Inferior parietal cortex (tissue), 1 donor: ENCODE results near the gene RARRES2.
"Not testable (repeated sequence)": the region's sequence is repeated elsewhere in the genome, so short reads cannot be mapped to it uniquely, and the experiment has no call there.

Experiments
- DNase-seq: peaks from one replicate; pipeline ENCODE4 v3.0.0-alpha.2; 2016; ENCODE audit errors: extremely low spot score

The RARRES2 gene

GRCh38 chr7:150317748-150318444 lies 23.5 kb downstream of the RARRES2 start:
- DNase-seq, result no peak

DNA sequence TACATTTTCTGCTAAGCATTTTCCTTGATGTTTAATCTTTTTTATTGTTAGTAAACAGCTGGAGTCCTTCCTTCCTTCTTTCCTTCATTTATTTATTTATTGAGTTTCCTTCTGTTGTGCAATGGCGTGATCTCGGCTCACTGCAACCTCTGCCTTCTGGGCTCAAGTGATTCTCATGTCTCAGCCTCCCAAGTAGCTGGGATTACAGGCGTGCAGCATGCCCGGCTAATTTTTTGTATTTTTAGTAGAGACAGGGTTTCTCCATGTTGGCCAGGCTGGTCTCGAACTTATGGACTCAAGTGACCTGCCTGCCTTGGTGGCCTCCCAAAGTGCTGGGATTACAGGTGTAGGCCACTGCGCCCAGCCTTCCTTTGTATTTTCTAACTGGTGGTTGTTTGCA lies 24.4 kb downstream of the RARRES2 start:
- DNase-seq, result not testable (repeated sequence)

GRCh38 chr7:150314639-150315239 lies 26.7 kb downstream of the RARRES2 start:
- DNase-seq, result no peak

DNA sequence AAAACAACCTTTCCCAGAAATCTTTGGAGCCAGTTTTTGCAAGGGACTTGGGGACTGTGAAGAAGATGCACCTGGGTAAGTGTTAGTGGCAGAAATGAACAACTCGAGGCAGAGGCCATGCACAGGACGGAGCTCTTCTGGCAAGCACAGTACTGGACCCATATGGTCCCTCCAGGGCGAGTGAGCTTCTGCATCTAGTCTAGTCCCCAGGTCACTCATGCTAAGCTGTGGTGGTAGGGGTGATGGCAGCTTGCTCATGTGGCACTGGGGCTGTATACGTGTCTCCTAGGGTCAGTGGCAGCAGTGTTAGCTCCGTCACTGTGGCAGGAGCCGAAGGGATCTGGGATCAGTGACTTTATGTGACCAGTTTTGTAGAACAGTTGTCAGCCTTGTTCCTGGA lies 27.6 kb downstream of the RARRES2 start:
- DNase-seq, result no peak

DNA sequence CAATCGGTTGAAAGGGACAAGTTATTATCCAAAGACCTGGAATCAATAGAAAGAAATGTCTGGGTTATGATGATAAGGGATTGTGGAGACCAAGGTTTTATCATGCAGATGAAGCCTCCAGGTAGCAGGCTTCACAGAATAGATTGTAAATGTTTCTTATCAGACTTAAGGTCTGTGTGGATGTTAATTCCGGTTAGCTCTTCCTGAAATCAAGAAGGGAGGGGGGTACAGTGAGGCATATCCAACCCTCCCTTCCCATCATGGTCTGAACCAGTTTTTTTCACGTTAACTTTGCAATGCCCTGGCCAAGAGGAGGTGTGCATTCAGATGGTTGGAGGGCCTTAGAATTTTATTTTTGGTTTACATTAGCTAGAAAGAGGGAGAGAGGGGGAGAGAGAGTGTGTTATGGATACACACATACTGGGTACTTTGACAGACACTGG lies 28.0 kb downstream of the RARRES2 start:
- no peak for DNase-seq

GRCh38 chr7:150312649-150313366 lies 28.6 kb downstream of the RARRES2 start:
- not testable (repeated sequence) for DNase-seq

DNA sequence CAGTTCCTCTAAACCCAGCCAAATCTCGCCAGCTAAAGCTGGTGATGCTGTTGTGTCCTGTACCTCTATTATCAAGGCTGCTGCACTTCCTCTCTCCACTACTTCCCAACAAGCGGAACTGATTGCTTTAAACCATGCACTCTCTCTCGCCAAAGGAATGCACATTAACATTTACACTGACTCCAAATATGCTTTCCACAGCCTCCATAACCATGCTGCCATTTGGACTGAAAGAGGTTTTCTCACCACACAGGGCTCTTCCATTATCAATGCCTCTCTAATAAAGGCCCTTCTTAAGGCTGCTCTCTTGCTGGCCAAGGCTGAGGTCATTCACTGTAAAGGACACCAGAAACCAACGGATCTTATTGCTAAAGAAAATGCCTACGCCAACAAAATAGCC lies 29.7 kb downstream of the RARRES2 start:
- no peak for DNase-seq

- no peak for DNase-seq
Measured at GRCh38 chr7:150311146-150311545, 30.3 kb downstream of the RARRES2 start.

DNA sequence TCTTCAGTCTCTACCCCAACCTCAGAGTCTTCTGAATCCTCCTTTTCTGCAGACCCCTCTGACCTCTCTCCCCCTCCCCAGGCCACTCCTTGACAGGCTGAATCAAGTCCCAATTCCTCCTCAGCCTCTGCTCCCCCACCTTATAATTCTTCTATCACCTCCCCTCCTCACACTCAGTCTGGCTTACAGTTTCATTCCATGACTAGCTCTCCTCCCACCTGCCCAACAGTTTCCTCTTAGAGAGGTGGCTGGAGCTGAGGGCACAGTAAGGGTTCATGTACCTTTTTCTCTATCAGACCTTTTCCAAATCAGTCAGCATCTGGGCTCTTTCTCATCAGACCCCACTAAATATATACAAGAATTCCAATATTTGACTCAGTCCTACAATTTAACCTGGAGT lies 32.9 kb downstream of the RARRES2 start:
- no peak for DNase-seq

GRCh38 chr7:150307904-150308303 lies 33.5 kb downstream of the RARRES2 start:
- no peak for DNase-seq

GRCh38 chr7:150307129-150307528 lies 34.3 kb downstream of the RARRES2 start:
- no peak for DNase-seq

DNA sequence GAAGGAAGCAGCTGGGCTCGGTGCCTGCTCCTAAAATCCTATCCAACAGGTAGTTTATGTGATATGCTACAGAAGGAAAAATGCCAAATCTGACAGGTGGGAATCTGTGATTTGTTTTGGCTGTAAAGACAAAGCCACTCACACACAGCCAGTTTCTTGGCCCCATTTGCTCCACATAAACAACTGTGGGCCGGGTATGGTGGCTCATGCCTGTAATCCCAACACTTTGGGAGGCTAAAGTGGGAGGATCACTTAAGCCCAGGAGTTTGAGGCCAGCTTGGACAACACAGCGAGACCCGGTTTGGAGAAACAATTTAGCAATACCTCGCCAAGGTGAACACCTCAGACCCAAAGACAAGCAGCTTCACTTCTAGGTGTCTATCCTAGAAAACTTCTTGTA lies 35.1 kb downstream of the RARRES2 start:
- DNase-seq, result not testable (repeated sequence)

- DNase-seq, result not testable (repeated sequence)
Measured at GRCh38 chr7:150305903-150306284, 35.5 kb downstream of the RARRES2 start.

DNA sequence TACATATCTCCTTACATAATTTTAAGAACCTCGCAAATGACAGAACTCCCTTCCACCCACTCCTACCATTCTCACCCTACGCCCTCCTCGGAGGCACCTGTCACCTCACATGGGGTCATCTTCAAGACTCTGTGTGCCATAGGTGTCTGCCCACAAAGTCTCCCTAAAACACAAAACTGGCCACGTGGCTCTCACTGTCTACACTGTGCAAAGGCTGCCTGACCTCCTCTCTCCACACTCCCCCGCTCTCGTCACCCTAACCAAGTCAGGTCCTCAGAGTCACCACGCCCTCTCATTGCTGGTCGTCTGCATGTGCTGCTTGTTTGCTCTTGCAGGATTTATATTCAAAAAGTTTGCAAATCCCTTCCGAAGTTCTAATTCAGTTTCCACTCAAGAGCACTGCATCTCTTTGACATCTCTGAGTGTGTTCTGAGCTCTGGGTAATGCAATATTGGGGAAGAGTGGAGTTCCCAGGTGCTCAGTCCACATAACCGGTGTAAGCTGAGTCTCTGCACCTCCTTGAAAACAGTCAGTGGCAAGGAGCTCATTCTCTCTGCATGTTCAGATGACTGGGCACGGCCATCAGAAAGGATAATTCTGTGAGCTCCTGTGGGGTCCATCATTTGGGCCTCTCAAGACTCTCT lies 36.0 kb downstream of the RARRES2 start:
- not testable (repeated sequence) for DNase-seq

- DNase-seq, result not testable (repeated sequence)
Measured at GRCh38 chr7:150304499-150305258, 36.8 kb downstream of the RARRES2 start.

- DNase-seq, result not testable (repeated sequence)
Measured at GRCh38 chr7:150302908-150303310, 38.5 kb downstream of the RARRES2 start.

DNA sequence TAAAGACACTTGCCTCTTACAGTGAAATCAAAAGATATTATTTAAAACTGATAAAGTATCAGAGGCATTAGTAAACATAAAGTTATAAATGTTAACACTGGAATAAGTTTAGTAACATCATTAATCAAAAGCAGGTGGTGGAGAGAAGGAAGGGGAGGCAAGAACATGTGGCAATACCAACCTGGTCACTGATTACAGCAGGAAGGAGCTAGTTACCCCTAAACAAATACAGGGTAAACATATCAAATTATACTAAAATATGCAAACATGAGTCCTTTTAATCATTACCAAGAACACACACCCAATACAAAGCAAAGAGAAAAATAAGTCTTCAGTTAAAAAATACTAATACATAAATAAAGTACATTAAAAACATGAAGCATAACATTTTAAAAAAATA lies 43.5 kb downstream of the RARRES2 start:
- not testable (repeated sequence) for DNase-seq

- DNase-seq, result not testable (repeated sequence)
Measured at GRCh38 chr7:150296802-150297201, 44.6 kb downstream of the RARRES2 start.

GRCh38 chr7:150295614-150296013 lies 45.8 kb downstream of the RARRES2 start:
- DNase-seq, result not testable (repeated sequence)

GRCh38 chr7:150295027-150295426 lies 46.4 kb downstream of the RARRES2 start:
- not testable (repeated sequence) for DNase-seq

DNA sequence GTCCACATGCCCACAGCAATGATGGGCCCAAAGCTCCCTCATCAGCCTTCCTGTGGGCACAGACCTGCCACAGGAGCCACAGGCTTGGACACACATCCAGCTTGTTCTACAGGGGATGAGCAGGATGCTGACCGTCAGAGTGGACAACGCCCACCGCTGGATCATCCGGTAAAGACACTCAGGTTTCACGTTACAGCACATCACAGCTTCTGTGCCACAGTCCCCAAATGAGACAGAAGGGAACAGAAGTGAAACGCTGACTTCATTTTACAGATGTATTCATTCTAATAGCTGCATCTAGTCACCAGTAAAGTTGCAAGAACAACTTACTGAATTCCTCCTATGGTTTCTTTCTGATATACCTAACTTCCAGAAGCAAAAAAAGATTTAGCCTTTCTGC lies 51.1 kb downstream of the RARRES2 start:
- DNase-seq, result not testable (repeated sequence)
